Right atrium auricular region (tissue), 2 donors: Measurements from ENCODE around the gene STAT1. TPM values are rescaled to one million over a fixed set of nuclear protein-coding genes. Genes with fewer than 3 reads are reported as not detected.

ENCODE experiments used
- DNase-seq: peaks from one replicate; pipeline ENCODE4 v3.0.0-alpha.2; 2019; ENCODE audit warnings: low spot score
- H3K27ac ChIP-seq, 2 donors: fragments of 200-600 bp; sonication (generic); 1 replicate in 1 of 2; 2 replicates in 1 of 2; pipeline ENCODE4 v1.5.1; 2016 to 2019
- H3K27me3 ChIP-seq, 2 donors: fragments of 200-600 bp; sonication (generic); one replicate each; pipeline versions ENCODE4 v1.5.1 to v1.6.0; 2017 to 2019
- H3K36me3 ChIP-seq: fragments of 200-600 bp; sonication (generic); one replicate; pipeline ENCODE4 v1.5.1; 2016
- H3K4me1 ChIP-seq, 2 donors: fragments of 200-600 bp; sonication (generic); one replicate each; pipeline versions ENCODE4 v1.5.1 to v1.6.0; 2017 to 2019
- H3K4me3 ChIP-seq, 2 donors: fragments of 200-600 bp; sonication (generic); 1 replicate in 1 of 2; 2 replicates in 1 of 2; pipeline ENCODE4 v1.5.1; 2017 to 2019; ENCODE audit warnings: mild to moderate bottlenecking in 1 of 2, moderate library complexity in 1 of 2
- H3K9me3 ChIP-seq, 2 donors: fragments of 200-600 bp; sonication (generic); one replicate each; pipeline ENCODE4 v1.5.1; 2019
- CTCF ChIP-seq, 2 donors: fragments of 200-600 bp; sonication (generic); IDR thresholded peaks; one replicate each; pipeline ENCODE4 v1.5.1; 2019; ENCODE audit warnings: antibody characterized with exemption in 2 of 2
- total RNA-seq, 2 donors: library from RNA; depleted of rRNA; stranded (reverse); fragments of >200 nt; gene quantifications; one replicate each; pipeline ENCODE4 v1.1.0, GENCODE V29; 2016

The STAT1 gene
- 10 to 100 TPM; 34.8 to 36.6 TPM for total RNA-seq

GRCh38 chr2:191013932-191014652, at the start of gene STAT1:
TSS of gene STAT1 (minus strand) at chr2:191014171. CDS start at chr2:191010003, 4,168 bp downstream.
- Histone ChIP-seq H3K36me3 (peaks cover 8% of the 10 kb centered on the region), H3K4me1 (peaks cover 0 to 30% of the 10 kb centered on the region in 2 donors), H3K27ac (peak within 1 kb of the TSS; percentile 91), H3K4me3 (peak within 1 kb of the TSS; percentile 82 to 84), H3K27me3 (no peaks in the 10 kb centered on the region), H3K9me3 (no peaks in the 10 kb centered on the region)
- TF ChIP-seq CTCF (IDR thresholded peaks at IDR 0.05) = peak in 1 of 2 donors; percentile 29
- DNase-seq = peak; percentile 93

- no peak overlapping the region for H3K27ac ChIP-seq
- no peak overlapping the region for H3K4me3 ChIP-seq
- H3K9me3 ChIP-seq = no peaks in the 10 kb centered on the region
- DNase-seq = no peak
- no peaks in the 10 kb centered on the region for H3K27me3 ChIP-seq
- TF ChIP-seq CTCF (IDR thresholded peaks at IDR 0.05) = no peak
- H3K36me3 ChIP-seq = peaks cover 17% of the 10 kb centered on the region
- H3K4me1 ChIP-seq = no peaks in the 10 kb centered on the region
Observed at GRCh38 chr2:191063584-191063983, 49.6 kb upstream of the STAT1 start.

GRCh38 chr2:191061381-191061980, 47.5 kb upstream of the STAT1 start:
- H3K9me3 ChIP-seq = no peaks in the 10 kb centered on the region
- H3K27ac ChIP-seq = no peak overlapping the region

GRCh38 chr2:191059308-191059707, 45.3 kb upstream of the STAT1 start:
- Histone ChIP-seq H3K9me3 (no peaks in the 10 kb centered on the region), H3K4me1 (no peaks in the 10 kb centered on the region), H3K4me3 (no peak overlapping the region), H3K27ac (no peak overlapping the region), H3K36me3 (peaks cover 17% of the 10 kb centered on the region), H3K27me3 (no peaks in the 10 kb centered on the region)
- TF ChIP-seq CTCF (IDR thresholded peaks at IDR 0.05) = no peak
- DNase-seq = no peak

More at GRCh38 chr2:191061381-191061980, 47.5 kb upstream of the STAT1 start:
- Histone ChIP-seq H3K4me1 (no peaks in the 10 kb centered on the region), H3K36me3 (peaks cover 17% of the 10 kb centered on the region), H3K4me3 (no peak overlapping the region), H3K27me3 (no peaks in the 10 kb centered on the region)
- TF ChIP-seq CTCF (IDR thresholded peaks at IDR 0.05) = no peak
- DNase-seq = no peak

- H3K4me3 ChIP-seq = no peak overlapping the region
Observed at GRCh38 chr2:191056228-191056627, 42.3 kb upstream of the STAT1 start.

More at GRCh38 chr2:191056228-191056627, 42.3 kb upstream of the STAT1 start:
- Histone ChIP-seq H3K27me3 (no peaks in the 10 kb centered on the region), H3K9me3 (no peaks in the 10 kb centered on the region), H3K27ac (no peak overlapping the region), H3K36me3 (peaks cover 9% of the 10 kb centered on the region), H3K4me1 (peaks cover 0 to 3% of the 10 kb centered on the region in 2 donors)
- no peak for DNase-seq
- TF ChIP-seq CTCF (IDR thresholded peaks at IDR 0.05) = no peak
